Measurements from ENCODE around the gene COL9A3. TPM values are rescaled to one million over a fixed set of nuclear protein-coding genes. Genes with fewer than 3 reads are reported as not detected.

COL9A3 gene
- total RNA-seq, 1 donor from 2014 or later: 0.99 TPM

GRCh38 chr20:62879275-62880146, 62.7 kb downstream of the COL9A3 start:
- DNase-seq (ENCODE audit: low read depth in 2 of 2): no peak

- no peak for DNase-seq (ENCODE audit: low read depth in 2 of 2)
Measured at GRCh38 chr20:62880147-62880934, 63.5 kb downstream of the COL9A3 start.

GRCh38 chr20:62880935-62881661, 64.2 kb downstream of the COL9A3 start:
- DNase-seq (ENCODE audit: low read depth in 2 of 2): no peak

GRCh38 chr20:62881662-62882395, 65.0 kb downstream of the COL9A3 start:
- DNase-seq (ENCODE audit: low read depth in 2 of 2): no peak

- DNase-seq (ENCODE audit: low read depth in 2 of 2): no peak
Measured at GRCh38 chr20:62882426-62882825, 65.6 kb downstream of the COL9A3 start.

GRCh38 chr20:62884556-62884955, 67.7 kb downstream of the COL9A3 start:
- DNase-seq (ENCODE audit: low read depth in 2 of 2): no peak

GRCh38 chr20:62885046-62885895, 68.4 kb downstream of the COL9A3 start:
- DNase-seq (ENCODE audit: low read depth in 2 of 2): no peak

GRCh38 chr20:62885896-62886708, 69.3 kb downstream of the COL9A3 start:
- DNase-seq (ENCODE audit: low read depth in 2 of 2): no peak

- DNase-seq (ENCODE audit: low read depth in 2 of 2): no peak
Measured at GRCh38 chr20:62886709-62887058, 69.8 kb downstream of the COL9A3 start.

GRCh38 chr20:62887152-62887859, 70.5 kb downstream of the COL9A3 start:
- DNase-seq (ENCODE audit: low read depth in 2 of 2): peak; percentile 78 to 94

GRCh38 chr20:62887860-62888239, 71.0 kb downstream of the COL9A3 start:
- DNase-seq (ENCODE audit: low read depth in 2 of 2): no peak

- no peak for DNase-seq (ENCODE audit: low read depth in 2 of 2)
Measured at GRCh38 chr20:62888406-62888805, 71.6 kb downstream of the COL9A3 start.

GRCh38 chr20:62888910-62889309, 72.1 kb downstream of the COL9A3 start:
- no peak for DNase-seq (ENCODE audit: low read depth in 2 of 2)

- no peak for DNase-seq (ENCODE audit: low read depth in 2 of 2)
Measured at GRCh38 chr20:62889411-62889810, 72.6 kb downstream of the COL9A3 start.

- no peak for DNase-seq (ENCODE audit: low read depth in 2 of 2)
Measured at GRCh38 chr20:62889871-62890270, 73.0 kb downstream of the COL9A3 start.

GRCh38 chr20:62890444-62890843, 73.6 kb downstream of the COL9A3 start:
- DNase-seq (ENCODE audit: low read depth in 2 of 2): no peak

All from lung microvascular endothelial cell (primary cell).